Parathyroid adenoma (tissue), 2 donors: ENCODE measurements around the gene ARFGEF3.
"Not testable (repeated sequence)": the region's sequence is repeated elsewhere in the genome, so short reads cannot be mapped to it uniquely, and the experiment has no call there.

Experiments used
- H2AFZ ChIP-seq: fragments of 300-600 bp; sonication (generic); one replicate; pipeline ENCODE4 v1.7.0; 2017; ENCODE audit warnings: antibody characterized with exemption, mild to moderate bottlenecking
- H3K27ac ChIP-seq: fragments of 300-600 bp; sonication (generic); one replicate; pipeline ENCODE4 v1.7.0; 2017
- H3K27me3 ChIP-seq: fragments of 300-600 bp; sonication (generic); one replicate; pipeline ENCODE4 v1.7.0; 2017; ENCODE audit warnings: low read length; ENCODE audit not compliant: control insufficient read depth, insufficient read depth
- H3K36me3 ChIP-seq: fragments of 300-600 bp; sonication (generic); one replicate; pipeline ENCODE4 v1.7.0; 2017; ENCODE audit warnings: low read length; ENCODE audit not compliant: control insufficient read depth, insufficient read depth
- H3K4me1 ChIP-seq: fragments of 300-600 bp; sonication (generic); one replicate; pipeline ENCODE4 v1.7.0; 2017; ENCODE audit warnings: control low read depth
- H3K4me2 ChIP-seq: fragments of 300-600 bp; sonication (generic); one replicate; pipeline ENCODE4 v1.7.0; 2017; ENCODE audit warnings: low read length
- H3K4me3 ChIP-seq: fragments of 300-600 bp; sonication (generic); one replicate; pipeline ENCODE4 v1.7.0; 2017; ENCODE audit warnings: low read depth, low read length
- H3K79me2 ChIP-seq: fragments of 300-600 bp; sonication (generic); one replicate; pipeline ENCODE4 v1.7.0; 2017; ENCODE audit warnings: control low read depth
- H3K9ac ChIP-seq: fragments of 300-600 bp; sonication (generic); one replicate; pipeline ENCODE4 v1.7.0; 2017; ENCODE audit warnings: mild to moderate bottlenecking
- H3K9me3 ChIP-seq: fragments of 300-600 bp; sonication (generic); one replicate; pipeline ENCODE4 v1.7.0; 2017; ENCODE audit warnings: low read length; ENCODE audit not compliant: control insufficient read depth
- CTCF ChIP-seq: fragments of 300-600 bp; sonication (generic); IDR thresholded peaks from one replicate; pipeline ENCODE4 v1.7.0; 2017; ENCODE audit warnings: antibody characterized with exemption, mild to moderate bottlenecking
- donor health status: primary hyperparathyroidism.

Gene ARFGEF3

GRCh38 chr6:138115877-138116660 is 45.7 kb upstream of the ARFGEF3 start:
- H2AFZ ChIP-seq = no peak overlapping the region
- no peak overlapping the region for H3K27ac ChIP-seq
- no peak overlapping the region for H3K4me2 ChIP-seq
- TF ChIP-seq CTCF = peak; percentile 72
- no peaks in the 10 kb centered on the region for H3K79me2 ChIP-seq
- no peaks in the 10 kb centered on the region for H3K4me1 ChIP-seq
- H3K27me3 ChIP-seq = no peaks in the 10 kb centered on the region
- no peaks in the 10 kb centered on the region for H3K36me3 ChIP-seq
- no peak overlapping the region for H3K9ac ChIP-seq
- H3K4me3 ChIP-seq = no peak overlapping the region
- no peaks in the 10 kb centered on the region for H3K9me3 ChIP-seq

GRCh38 chr6:138116661-138116999 is 45.1 kb upstream of the ARFGEF3 start:
- Histone ChIP-seq H3K4me3 (no peak overlapping the region), H2AFZ (no peak overlapping the region), H3K4me2 (no peak overlapping the region), H3K27ac (no peak overlapping the region), H3K4me1 (no peaks in the 10 kb centered on the region), H3K9me3 (no peaks in the 10 kb centered on the region), H3K36me3 (no peaks in the 10 kb centered on the region), H3K27me3 (no peaks in the 10 kb centered on the region), H3K79me2 (no peaks in the 10 kb centered on the region), H3K9ac (no peak overlapping the region)
- no peak for TF ChIP-seq CTCF

- no peak overlapping the region for H3K9ac ChIP-seq
- TF ChIP-seq CTCF = no peak
- no peak overlapping the region for H3K4me3 ChIP-seq
These were observed 44.3 kb upstream of the ARFGEF3 start for GRCh38 chr6:138117376-138117914.

GRCh38 chr6:138119229-138119628 is 42.5 kb upstream of the ARFGEF3 start:
- not testable (repeated sequence) for H3K9me3 ChIP-seq, H3K4me3 ChIP-seq, H3K79me2 ChIP-seq, H3K27me3 ChIP-seq, H3K9ac ChIP-seq, H3K27ac ChIP-seq, H3K4me1 ChIP-seq, H2AFZ ChIP-seq, H3K4me2 ChIP-seq, H3K36me3 ChIP-seq

More at GRCh38 chr6:138117376-138117914, 44.3 kb upstream of the ARFGEF3 start:
- Histone ChIP-seq H3K36me3 (no peaks in the 10 kb centered on the region), H3K27me3 (no peaks in the 10 kb centered on the region), H2AFZ (no peak overlapping the region), H3K4me2 (no peak overlapping the region), H3K27ac (no peak overlapping the region), H3K4me1 (no peaks in the 10 kb centered on the region), H3K9me3 (no peaks in the 10 kb centered on the region), H3K79me2 (no peaks in the 10 kb centered on the region)

GRCh38 chr6:138119976-138120375 is 41.8 kb upstream of the ARFGEF3 start:
- Histone ChIP-seq H2AFZ (no peak overlapping the region), H3K4me3 (no peak overlapping the region), H3K9ac (no peak overlapping the region), H3K79me2 (no peaks in the 10 kb centered on the region), H3K4me1 (no peaks in the 10 kb centered on the region), H3K4me2 (no peak overlapping the region), H3K9me3 (no peaks in the 10 kb centered on the region), H3K36me3 (no peaks in the 10 kb centered on the region), H3K27ac (no peak overlapping the region), H3K27me3 (no peaks in the 10 kb centered on the region)
- TF ChIP-seq CTCF = no peak
